ENCODE data around the gene FAM120AOS.

DNA sequence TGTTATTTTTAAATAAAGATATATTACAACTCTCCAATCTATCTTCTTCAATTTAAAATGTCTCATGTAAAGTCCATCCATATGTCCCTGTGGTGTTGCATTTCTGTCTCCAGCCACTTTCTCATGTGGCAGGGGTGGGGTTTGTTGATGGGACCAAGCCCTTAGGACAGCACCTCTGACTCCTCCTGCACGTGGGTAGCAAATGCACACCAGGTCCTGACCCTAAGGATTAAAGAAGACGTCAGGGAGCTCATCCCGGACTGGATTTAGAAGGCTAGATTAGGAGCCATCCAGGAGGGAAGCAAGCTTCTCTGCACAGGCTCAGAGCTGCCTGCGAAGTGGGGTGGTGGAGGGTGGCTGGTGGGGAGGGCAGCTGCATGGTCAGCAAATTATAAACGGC is 38.9 kb upstream of the FAM120AOS start:
- TF ChIP-seq, protein P1, sequence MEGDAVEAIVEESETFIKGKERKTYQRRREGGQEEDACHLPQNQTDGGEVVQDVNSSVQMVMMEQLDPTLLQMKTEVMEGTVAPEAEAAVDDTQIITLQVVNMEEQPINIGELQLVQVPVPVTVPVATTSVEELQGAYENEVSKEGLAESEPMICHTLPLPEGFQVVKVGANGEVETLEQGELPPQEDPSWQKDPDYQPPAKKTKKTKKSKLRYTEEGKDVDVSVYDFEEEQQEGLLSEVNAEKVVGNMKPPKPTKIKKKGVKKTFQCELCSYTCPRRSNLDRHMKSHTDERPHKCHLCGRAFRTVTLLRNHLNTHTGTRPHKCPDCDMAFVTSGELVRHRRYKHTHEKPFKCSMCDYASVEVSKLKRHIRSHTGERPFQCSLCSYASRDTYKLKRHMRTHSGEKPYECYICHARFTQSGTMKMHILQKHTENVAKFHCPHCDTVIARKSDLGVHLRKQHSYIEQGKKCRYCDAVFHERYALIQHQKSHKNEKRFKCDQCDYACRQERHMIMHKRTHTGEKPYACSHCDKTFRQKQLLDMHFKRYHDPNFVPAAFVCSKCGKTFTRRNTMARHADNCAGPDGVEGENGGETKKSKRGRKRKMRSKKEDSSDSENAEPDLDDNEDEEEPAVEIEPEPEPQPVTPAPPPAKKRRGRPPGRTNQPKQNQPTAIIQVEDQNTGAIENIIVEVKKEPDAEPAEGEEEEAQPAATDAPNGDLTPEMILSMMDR (IDR thresholded peaks at IDR 0.05), result no peak
- no peak for TF ChIP-seq POLR2AphosphoS5 (IDR thresholded peaks at IDR 0.05)
- TF ChIP-seq POLR2A (IDR thresholded peaks at IDR 0.05), result no peak
- TF ChIP-seq EP300 (IDR thresholded peaks at IDR 0.05), result no peak
